ENCODE data around the gene GNA12. TPM values are rescaled to one million over a fixed set of nuclear protein-coding genes. Genes with fewer than 3 reads are reported as not detected.

GNA12 gene
- polyA plus RNA-seq, 1 donor (not counting 4 experiments of a cell fraction or from before 2014, with no cell fraction given) = 35.5 TPM

GRCh38 chr7:2713370-2713769, 130.7 kb downstream of the GNA12 start:
- Histone ChIP-seq H3K4me1 (ENCODE audit: control insufficient read depth, extremely low read depth, insufficient read depth, low read length) (no peaks in the 10 kb centered on the region), H3K27me3 (ENCODE audit: control insufficient read depth, extremely low read depth, insufficient read depth, low read length) (peaks cover 3% of the 10 kb centered on the region), H3K9ac (ENCODE audit: control insufficient read depth, extremely low read depth, insufficient read depth, low read length) (no peak overlapping the region), H3K36me3 (ENCODE audit: control insufficient read depth in 2 of 2, extremely low read depth in 1 of 2, insufficient read depth in 2 of 2, low read length in 2 of 2) (peaks cover under 1 to 11% of the 10 kb centered on the region in 2 experiments), H3K4me3 (ENCODE audit: control insufficient read depth in 2 of 3, extremely low read depth in 1 of 3, insufficient read depth in 2 of 3, low read depth in 1 of 3, low read length in 3 of 3) (no peak overlapping the region), H3K9me1 (ENCODE audit: control insufficient read depth, extremely low read depth, insufficient read depth, low read length) (no peaks in the 10 kb centered on the region), H3K9me3 (ENCODE audit: control insufficient read depth, low read depth, low read length) (no peaks in the 10 kb centered on the region), H3K27ac (ENCODE audit: control insufficient read depth, insufficient read depth, low read length) (no peak overlapping the region), H2AFZ (ENCODE audit: control insufficient read depth, low read length) (no peak overlapping the region), H4K20me1 (ENCODE audit: control insufficient read depth, extremely low read depth, insufficient read depth, low read length) (no peaks in the 10 kb centered on the region), H3K79me2 (ENCODE audit: control insufficient read depth, insufficient read depth, low read length) (no peaks in the 10 kb centered on the region), H3K4me2 (ENCODE audit: control insufficient read depth, extremely low read depth, insufficient read depth, low read depth, low read length) (no peak overlapping the region)
- no peak for FAIRE-seq
- TF ChIP-seq EZH2 (IDR thresholded peaks at IDR 0.05; ENCODE audit: low read length) = no peak
- TF ChIP-seq, protein P1, sequence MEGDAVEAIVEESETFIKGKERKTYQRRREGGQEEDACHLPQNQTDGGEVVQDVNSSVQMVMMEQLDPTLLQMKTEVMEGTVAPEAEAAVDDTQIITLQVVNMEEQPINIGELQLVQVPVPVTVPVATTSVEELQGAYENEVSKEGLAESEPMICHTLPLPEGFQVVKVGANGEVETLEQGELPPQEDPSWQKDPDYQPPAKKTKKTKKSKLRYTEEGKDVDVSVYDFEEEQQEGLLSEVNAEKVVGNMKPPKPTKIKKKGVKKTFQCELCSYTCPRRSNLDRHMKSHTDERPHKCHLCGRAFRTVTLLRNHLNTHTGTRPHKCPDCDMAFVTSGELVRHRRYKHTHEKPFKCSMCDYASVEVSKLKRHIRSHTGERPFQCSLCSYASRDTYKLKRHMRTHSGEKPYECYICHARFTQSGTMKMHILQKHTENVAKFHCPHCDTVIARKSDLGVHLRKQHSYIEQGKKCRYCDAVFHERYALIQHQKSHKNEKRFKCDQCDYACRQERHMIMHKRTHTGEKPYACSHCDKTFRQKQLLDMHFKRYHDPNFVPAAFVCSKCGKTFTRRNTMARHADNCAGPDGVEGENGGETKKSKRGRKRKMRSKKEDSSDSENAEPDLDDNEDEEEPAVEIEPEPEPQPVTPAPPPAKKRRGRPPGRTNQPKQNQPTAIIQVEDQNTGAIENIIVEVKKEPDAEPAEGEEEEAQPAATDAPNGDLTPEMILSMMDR (optimal IDR thresholded peaks at IDR 0.05 in 1 of 3, IDR thresholded peaks at IDR 0.05 in 1 of 3, conservative IDR thresholded peaks at IDR 0.05 in 1 of 3; ENCODE audit: extremely low read depth in 1 of 3, insufficient read depth in 2 of 3, low read length in 3 of 3) = no peak
- dilution Hi-C loops (cut with MboI; ENCODE audit: extremely low pct_ligation_motif_present, low sequenced_read_pairs) = no loop called here
- no peak for DNase-seq (ENCODE audit: low read depth, low spot score)

DNA sequence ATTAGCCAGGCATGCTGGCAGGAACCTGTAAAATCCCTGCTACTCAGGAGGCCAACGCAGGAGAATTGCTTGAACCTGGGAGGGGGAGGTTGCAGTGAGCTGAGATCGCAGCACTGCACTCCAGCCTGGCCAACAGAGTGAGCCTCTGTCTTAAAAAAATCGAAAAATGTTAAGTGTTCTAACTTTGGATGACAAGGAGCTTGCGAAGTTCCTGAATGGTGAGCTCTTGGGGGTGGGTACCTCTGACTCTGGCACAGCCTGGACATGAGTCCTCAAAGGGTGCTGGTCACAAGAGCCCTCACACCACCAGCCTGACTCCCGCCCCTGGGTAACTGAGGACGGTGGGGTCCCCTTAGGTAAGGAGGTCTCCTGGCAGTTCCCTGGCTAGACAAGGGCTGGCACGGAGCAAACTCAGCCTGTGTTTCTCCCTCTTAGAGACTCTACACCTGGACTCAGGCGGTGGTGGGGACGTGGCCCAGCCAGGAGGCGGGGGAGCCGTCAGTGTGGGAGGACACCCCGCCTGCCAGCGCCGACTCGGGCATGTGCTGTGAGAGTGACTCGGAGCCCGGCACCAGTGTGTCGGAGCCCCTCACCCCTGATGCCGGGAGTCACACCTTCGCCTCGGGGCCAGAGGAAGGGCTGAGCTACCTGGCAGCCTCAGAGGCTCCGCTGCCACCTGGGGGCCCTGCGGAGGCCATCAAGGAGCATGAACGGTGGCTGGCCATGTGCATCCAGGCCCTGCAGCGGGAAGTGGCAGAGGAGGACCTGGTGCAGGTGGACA, 132.0 kb downstream of the GNA12 start:
- dilution Hi-C loops (cut with MboI; ENCODE audit: extremely low pct_ligation_motif_present, low sequenced_read_pairs) = no loop called here
- FAIRE-seq = no peak
- H3K9me3 ChIP-seq (ENCODE audit: control insufficient read depth, low read depth, low read length) = no peaks in the 10 kb centered on the region

More for the DNA sequence above, 132.0 kb downstream of the GNA12 start:
- no peak overlapping the region for H3K9ac ChIP-seq (ENCODE audit: control insufficient read depth, extremely low read depth, insufficient read depth, low read length)
- no peaks in the 10 kb centered on the region for H4K20me1 ChIP-seq (ENCODE audit: control insufficient read depth, extremely low read depth, insufficient read depth, low read length)
- no peaks in the 10 kb centered on the region for H3K9me1 ChIP-seq (ENCODE audit: control insufficient read depth, extremely low read depth, insufficient read depth, low read length)
- H3K27me3 ChIP-seq (ENCODE audit: control insufficient read depth, extremely low read depth, insufficient read depth, low read length) = peaks cover 3% of the 10 kb centered on the region
- no peak overlapping the region for H3K4me2 ChIP-seq (ENCODE audit: control insufficient read depth, extremely low read depth, insufficient read depth, low read depth, low read length)
- no peak for DNase-seq (ENCODE audit: low read depth, low spot score)
- no peak overlapping the region for H3K27ac ChIP-seq (ENCODE audit: control insufficient read depth, insufficient read depth, low read length)
- no peaks in the 10 kb centered on the region for H3K79me2 ChIP-seq (ENCODE audit: control insufficient read depth, insufficient read depth, low read length)
- H3K4me1 ChIP-seq (ENCODE audit: control insufficient read depth, extremely low read depth, insufficient read depth, low read length) = no peaks in the 10 kb centered on the region
- no peak overlapping the region for H2AFZ ChIP-seq (ENCODE audit: control insufficient read depth, low read length)
- peaks cover 0 to 9% of the 10 kb centered on the region in 2 experiments for H3K36me3 ChIP-seq (ENCODE audit: control insufficient read depth in 2 of 2, extremely low read depth in 1 of 2, insufficient read depth in 2 of 2, low read length in 2 of 2)
- H3K4me3 ChIP-seq (ENCODE audit: control insufficient read depth in 2 of 3, extremely low read depth in 1 of 3, insufficient read depth in 2 of 3, low read depth in 1 of 3, low read length in 3 of 3) = no peak overlapping the region
- TF ChIP-seq, protein P1 (optimal IDR thresholded peaks at IDR 0.05 in 1 of 3, IDR thresholded peaks at IDR 0.05 in 1 of 3, conservative IDR thresholded peaks at IDR 0.05 in 1 of 3; ENCODE audit: extremely low read depth in 1 of 3, insufficient read depth in 2 of 3, low read length in 3 of 3) = no peak
- no peak for TF ChIP-seq EZH2 (IDR thresholded peaks at IDR 0.05; ENCODE audit: low read length)

All from keratinocyte (primary cell).